HG02623 (cell line): ENCODE measurements around the gene ADCY7.
A peak's percentile ranks its signal among the peaks of the same experiment; 100 is the strongest.
"Not testable (repeated sequence)": the region's sequence is repeated elsewhere in the genome, so short reads cannot be mapped to it uniquely, and the experiment has no call there.

Experiments used
- ATAC-seq: cut with Tn5 transposase; IDR thresholded peaks from one replicate; pipeline ENCODE4 v1.9.1; 2021; ENCODE audit warnings: moderate library complexity; ENCODE audit not compliant: unreplicated experiment

Gene ADCY7

DNA sequence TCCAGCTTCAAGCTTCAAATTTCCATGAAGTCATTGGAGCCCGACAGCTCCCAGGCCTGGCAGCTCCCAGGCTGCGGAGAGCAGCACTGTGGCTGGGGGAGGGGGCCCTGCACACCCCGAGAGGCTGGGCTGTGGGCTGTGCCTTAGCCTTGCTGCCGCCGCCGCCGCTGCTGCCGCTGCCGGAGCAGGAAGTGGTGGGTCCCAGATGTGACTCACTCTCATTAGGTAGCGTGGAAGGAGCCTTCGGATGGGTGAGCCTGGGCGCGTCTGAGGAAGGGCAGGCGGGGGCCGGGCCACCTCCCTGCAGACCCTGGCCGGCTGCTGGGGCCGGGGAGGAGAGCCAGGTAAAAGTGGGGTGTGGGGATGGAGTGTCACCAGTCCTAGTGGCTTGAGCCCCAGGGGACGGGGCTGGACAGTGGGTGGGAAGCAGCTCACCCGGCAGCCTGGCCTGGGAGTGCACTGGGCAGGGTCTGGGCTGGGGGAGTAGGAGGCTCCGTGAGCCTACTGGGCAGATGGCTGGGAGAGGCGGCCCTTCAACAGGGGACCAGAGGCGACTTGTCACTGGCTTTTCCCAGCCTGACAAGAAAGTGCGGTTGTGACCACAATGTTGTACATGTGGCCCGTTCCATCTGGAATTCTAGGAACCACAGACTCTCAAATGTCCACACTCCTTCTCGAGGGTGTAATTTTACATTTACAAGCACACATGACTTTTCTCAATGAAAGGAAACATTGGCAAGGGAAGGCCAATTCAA is at the start of gene ADCY7:
TSS of gene ADCY7 (plus strand) at position 215 of the 755 bp plus-strand sequence. CDS start 21,629 bp downstream, outside the sequence.
- ATAC-seq = peak; percentile 81

GRCh38 chr16:50219402-50219975 is 46.9 kb upstream of the ADCY7 start:
- no peak for ATAC-seq

DNA sequence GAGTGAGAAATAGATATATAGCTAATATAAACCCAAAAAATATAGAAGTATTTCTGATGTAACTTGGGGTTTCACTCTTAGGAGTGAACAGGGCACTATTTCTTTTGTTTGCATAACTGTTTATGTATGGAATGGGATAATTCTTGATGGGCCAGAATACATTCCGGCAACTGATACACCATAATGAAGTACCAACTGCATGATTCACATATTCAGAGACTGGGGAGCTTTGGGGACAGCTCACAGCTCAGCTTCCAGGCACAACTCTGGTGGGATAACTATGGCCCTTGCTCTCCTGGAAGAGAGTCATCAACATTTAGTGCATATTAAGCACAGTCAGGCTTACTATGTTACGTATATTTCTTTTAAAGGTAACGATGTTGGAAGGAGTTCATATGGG is 42.1 kb upstream of the ADCY7 start:
- ATAC-seq = no peak

DNA sequence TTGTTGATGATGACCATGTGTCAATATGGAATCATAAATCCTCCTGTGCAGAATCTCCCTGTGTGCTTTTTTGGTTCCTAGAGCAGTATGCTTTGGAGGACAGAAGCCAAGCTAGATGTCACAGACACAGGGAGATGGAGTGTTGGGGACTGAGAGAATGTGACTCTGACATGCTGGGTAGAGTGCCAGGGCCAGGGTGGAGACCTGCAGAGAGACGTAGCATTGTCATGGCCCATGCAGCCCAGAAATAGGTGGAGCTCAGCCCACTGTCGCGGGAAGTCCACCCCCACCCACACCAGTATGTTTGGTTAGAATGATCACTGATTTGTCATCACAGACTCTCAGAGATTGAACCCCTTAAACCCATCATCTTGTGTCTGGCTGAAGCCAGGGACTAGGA is 39.2 kb upstream of the ADCY7 start:
- ATAC-seq = no peak

DNA sequence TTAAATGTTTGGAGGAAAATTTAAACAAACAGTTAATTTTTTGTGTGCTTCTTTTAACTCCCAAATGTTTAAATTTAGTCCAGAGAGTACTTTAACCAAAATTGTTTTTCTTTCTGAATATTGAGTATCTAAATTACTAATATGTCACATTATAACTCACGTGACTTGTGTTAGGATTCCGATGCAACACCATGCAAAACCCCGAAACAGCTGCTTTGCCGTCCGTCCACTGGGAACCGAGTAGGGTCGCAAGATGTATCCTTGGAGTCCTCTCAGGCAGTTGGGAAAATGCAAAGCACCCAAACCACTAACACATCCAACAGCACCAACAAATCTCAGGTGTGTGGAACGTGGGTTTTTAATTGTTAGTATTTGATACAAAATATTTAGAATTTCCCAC is 38.7 kb upstream of the ADCY7 start:
- ATAC-seq = no peak

DNA sequence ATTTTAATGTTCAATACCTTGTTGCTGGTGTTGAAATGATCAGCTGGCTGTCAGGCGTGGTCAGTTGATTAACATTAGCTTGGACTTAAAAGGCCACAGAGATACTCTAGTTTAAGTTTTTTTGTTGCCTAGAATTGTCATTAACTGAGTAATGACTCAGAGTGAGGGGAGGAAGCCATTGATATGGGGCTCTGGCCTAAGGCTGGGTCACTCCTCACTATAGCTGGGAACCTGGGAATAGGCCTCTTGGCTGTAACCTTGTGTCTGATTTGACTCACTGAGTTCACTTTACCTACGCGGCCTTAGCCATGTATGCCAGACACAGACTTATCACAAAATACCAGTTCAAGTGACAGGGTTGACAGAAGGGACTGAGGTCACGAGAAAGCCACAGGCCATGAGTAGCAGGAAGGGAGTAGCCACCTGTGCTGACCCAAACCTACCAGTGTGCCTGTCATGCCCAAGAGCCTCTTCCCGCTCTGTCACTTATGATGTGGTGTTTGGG is 37.9 kb upstream of the ADCY7 start:
- no peak for ATAC-seq

- no peak for ATAC-seq
Measured at GRCh38 chr16:50229149-50229726, 37.1 kb upstream of the ADCY7 start.

DNA sequence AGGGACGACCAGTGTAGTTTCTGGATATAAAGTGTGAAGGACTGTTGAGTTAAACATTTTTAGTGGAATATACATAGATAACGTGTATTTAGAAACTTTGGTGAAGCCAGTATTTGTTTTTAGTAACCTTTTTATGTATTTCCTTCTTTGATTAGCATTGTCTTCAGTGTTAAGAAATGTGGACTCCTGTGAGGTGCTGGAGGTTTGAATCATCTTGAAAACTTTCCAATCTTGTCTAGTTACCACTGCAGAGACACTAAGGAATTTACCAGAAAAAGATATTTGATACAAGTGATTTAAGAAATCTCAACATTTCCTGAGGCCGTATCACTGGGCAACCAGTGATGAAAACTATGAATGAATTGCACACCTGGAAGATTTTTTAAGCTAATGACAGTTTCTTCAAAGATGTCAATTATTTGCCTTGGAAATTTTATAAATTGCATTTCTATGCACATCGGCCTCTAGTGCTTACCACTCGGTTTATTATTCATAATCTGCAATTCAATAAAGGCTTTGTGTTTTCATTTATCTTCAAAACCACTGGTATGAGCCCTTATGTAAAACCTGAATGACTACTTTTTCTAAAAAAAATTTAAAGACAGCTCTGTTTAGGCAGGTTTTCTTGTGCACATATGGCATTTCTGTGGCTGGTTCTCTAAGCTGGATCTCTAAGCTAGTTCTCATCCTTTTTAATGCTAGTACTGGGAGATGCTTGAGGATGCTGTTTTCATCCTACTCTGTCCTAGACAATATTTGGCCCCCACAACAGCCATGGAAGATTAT is 31.4 kb upstream of the ADCY7 start:
- no peak for ATAC-seq

GRCh38 chr16:50235581-50235980 is 30.8 kb upstream of the ADCY7 start:
- ATAC-seq = no peak

- ATAC-seq = no peak
Measured at GRCh38 chr16:50238314-50238713, 28.0 kb upstream of the ADCY7 start.

- no peak for ATAC-seq
Measured at GRCh38 chr16:50238868-50239301, 27.5 kb upstream of the ADCY7 start.

DNA sequence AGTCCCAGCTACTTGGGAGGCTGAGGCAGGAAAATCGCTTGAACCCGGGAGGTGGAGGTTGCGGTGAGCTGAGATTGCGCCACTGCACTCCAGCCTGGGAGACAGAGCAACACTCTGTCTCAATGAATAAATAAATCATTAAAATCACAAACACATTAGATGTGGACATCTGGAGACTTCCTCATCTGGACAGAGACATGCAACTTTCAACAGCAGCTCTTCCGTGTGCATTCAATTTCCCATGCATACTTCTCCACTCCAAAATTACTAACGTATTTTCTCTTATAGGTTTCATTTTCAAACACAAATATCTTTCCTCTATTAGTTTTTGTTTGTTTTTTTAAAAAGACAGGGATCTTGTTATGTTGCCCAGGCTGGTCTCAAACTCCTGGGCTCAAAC is 23.3 kb upstream of the ADCY7 start:
- ATAC-seq = not testable (repeated sequence)

- ATAC-seq = no peak
Measured at GRCh38 chr16:50244140-50244503, 22.2 kb upstream of the ADCY7 start.

DNA sequence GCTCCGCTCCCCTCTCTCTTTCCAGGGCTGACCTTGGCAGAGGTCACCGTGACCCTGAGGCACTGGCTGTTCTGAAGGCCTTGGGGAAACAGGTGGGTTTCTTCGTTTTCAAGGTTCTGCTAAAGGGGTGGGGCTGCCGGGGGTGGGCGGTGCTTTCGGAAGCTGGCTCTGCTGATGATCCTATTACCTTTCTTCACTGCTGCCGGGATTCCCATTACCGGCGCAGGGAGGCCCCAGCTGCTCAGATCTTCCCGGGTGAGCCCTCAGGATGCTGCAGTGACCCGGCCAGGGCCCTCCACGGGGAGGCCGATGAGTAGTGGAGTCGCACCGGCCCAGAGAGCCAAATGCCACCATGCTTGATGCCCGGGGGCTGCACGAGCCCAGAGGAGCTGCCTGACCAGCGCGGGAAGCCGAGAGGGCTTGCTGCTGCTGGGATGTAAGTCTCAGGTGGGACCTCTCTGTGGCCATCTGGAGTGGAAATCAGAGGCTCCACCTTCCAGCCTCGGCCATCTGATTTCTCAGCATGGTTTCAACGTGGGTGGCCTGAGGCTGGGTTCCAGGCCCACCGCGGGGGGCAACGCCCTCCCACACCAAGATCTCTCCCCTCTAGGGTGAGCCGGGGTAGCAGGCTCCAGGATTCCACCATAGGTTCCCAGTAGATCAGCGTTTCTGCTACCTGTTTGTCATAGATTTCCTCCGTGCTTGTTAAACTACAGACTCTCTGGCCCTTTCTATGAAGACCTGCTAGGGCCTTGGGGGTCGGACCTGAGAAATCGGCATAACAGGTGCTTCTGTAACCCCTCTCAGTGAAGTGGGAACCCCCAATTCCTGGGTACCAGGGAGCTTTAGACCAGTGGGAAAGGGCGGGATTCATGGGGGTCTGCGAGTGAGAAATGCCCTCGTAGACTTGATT is 21.6 kb upstream of the ADCY7 start:
- no peak for ATAC-seq

GRCh38 chr16:50245417-50246298 is 20.7 kb upstream of the ADCY7 start:
- ATAC-seq = peak; percentile 54

DNA sequence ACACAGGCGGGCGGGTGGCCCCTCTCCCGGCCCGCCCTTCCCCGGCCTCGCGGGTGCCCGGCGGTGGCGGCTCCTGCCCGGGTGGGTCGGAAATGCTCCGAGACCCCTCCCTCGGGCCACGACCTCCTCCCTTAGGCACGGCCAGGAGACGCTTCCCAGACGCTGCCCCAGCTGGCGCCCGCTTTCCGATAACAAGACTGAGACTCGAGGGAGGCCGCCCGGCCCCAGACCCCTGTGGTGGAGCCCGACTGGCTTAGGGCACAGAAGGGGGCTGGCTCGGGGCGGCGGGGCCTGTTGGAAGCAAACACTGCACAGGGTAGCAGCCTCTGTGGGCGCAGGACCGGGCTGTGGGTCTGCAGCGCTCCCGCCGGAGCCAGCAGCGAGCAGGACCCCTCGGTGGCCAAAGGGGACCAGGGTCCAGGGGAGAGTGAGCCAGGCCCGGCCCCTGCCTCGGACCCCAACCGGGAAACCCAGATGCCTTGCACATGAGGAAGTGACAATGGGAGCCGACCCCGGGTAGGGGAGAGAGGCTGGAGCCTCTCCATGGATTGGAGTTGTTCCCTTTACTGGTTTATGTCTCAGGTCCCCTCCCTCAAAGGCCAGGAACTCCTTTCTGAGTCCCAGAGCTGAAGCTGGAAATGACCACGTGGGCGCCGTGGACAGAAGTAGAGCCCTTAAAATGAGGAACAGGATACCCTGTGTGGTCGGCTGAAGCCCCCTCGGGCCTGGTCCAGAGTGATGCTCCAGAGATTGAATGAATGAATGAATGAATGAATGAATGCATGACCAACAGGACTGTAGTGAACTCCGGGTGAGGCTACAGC is 19.8 kb upstream of the ADCY7 start:
- peak; percentile 11 for ATAC-seq

DNA sequence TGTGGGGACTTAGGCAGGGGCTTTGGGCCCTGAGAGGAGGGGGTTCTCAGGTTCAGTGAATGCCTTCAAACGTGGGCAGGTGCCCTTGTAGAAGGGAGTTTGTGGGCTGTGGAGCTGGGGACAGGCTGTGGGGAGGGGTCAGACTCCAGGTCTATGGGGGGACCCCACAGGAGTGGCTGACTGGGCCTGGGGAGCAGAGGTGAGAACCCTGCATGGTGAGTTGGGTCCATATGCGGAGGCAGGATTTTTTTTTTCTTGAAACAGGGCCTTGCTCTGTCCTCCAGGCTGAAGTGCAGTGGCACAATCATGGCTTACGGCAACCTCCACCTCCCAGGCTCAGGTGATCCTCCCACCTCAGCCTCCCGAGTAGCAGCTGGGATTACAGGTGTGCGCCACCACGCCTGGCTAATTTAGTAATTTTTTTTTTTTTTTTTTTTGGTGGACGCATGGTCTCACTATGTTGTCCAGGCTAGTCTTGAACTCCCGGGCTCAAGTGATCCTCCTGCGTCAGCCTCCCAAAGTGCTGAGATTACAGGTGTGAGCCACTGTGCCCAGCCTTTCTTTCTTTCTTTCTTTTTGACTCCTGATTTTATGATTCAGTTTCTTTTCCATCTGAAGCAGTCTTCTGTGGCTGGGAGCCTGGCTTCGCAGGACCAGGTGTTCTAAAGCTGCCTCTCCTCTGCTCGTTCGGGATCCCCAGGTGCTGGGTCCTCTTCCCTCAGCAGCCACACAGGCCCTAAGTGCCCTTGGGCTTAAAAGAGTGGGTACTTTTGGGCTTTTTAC is 19.0 kb upstream of the ADCY7 start:
- ATAC-seq = no peak
